Inferior parietal cortex (tissue), 1 donor: ENCODE measurements around the gene LRRC74A.

Experiments
- DNase-seq: peaks from one replicate; pipeline ENCODE4 v3.0.0-alpha.2; 2016; ENCODE audit errors: extremely low spot score

The LRRC74A gene

GRCh38 chr14:76846331-76847047 lies 20.3 kb downstream of the LRRC74A start:
- no peak for DNase-seq

GRCh38 chr14:76848879-76849278 lies 22.7 kb downstream of the LRRC74A start:
- DNase-seq: no peak

GRCh38 chr14:76855066-76855465 lies 28.9 kb downstream of the LRRC74A start:
- DNase-seq: no peak

DNA sequence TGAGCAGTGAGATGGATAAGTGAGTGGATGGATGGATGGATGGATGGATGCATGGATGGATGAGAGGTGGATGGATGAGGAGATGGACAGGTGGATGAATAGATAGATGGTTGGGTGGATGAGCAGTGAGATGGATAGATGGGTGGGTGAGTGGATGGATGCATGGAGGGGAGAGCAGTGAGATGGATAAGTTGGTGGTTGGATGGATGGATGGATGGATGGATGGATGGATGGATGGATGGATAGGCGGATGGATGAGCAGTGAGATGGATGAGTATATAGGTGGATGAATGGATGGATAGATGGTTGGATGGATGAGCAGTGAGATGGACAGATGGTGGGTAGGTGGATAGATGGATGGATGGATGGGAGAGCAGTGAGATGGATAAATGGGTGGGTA lies 30.6 kb downstream of the LRRC74A start:
- no peak for DNase-seq

DNA sequence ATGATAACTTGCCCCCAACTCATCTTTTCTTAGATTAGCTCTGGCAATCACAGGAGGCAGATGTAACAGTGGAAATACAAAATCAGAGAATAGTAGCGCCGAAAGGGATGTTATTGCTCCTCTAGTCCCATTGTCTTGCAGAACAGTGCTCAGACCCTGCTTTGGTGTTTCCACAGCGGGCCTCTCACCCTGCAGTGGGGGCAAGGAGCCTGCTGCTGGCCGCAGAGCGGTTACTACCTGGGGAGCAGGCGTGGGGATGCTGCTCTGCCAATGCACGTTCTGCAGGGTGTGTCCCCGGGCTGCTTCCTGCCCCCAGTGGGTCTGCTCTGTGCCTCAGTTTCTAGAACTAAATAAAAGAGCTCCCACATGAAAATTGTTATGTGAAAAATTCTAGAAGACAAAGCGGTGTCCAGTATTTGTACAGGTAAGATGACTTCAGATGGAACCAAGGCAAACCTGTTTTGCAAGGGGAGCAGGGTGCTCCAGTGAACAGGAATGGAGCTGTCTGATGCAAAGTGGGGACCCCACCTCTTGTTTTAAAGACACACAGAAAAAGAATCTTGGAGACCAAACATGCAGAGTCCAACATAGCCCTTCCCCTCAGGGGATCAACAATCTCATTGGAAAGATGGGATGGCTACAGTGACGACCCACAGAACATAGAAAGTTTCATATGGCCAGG lies 35.5 kb downstream of the LRRC74A start:
- no peak for DNase-seq

DNA sequence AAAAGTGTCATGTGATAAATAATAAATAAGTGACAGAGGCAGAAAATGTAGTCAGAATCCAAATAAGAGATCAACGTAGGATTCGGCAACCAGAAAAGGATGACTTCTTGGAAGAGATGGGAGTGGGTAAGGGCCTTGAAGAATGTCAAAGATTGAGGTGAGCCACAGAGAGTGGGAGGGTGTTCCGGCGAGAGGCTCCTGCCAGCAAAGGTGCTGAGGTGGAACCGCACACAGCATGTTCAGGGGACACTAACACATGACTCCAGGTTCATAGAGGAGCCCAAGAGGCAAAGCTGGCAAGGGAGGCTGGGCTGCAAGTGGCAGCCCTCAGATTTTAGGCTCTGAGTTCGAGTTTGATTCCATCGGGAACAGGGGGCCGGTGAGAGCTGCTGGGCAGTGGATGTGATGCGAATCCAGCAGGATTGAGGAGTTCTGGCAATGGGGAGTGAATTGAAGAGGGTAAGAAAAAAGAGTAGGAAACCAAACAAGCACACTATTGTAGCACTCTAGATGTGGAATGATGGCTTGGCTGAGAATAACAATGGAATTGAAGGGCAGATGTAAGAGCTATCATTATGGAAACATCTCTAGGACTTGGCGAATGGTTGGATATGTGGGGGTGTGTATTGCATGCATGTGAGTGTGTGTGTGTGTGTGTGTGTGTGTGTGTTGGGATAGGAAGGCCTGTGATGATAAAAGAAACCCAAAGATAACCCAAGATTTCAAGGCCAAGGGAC lies 36.5 kb downstream of the LRRC74A start:
- no peak for DNase-seq

- no peak for DNase-seq
Measured at GRCh38 chr14:76863724-76864407, 37.7 kb downstream of the LRRC74A start.

GRCh38 chr14:76866456-76866855 lies 40.2 kb downstream of the LRRC74A start:
- DNase-seq: no peak

GRCh38 chr14:76867516-76868453 lies 41.6 kb downstream of the LRRC74A start:
- no peak for DNase-seq

DNA sequence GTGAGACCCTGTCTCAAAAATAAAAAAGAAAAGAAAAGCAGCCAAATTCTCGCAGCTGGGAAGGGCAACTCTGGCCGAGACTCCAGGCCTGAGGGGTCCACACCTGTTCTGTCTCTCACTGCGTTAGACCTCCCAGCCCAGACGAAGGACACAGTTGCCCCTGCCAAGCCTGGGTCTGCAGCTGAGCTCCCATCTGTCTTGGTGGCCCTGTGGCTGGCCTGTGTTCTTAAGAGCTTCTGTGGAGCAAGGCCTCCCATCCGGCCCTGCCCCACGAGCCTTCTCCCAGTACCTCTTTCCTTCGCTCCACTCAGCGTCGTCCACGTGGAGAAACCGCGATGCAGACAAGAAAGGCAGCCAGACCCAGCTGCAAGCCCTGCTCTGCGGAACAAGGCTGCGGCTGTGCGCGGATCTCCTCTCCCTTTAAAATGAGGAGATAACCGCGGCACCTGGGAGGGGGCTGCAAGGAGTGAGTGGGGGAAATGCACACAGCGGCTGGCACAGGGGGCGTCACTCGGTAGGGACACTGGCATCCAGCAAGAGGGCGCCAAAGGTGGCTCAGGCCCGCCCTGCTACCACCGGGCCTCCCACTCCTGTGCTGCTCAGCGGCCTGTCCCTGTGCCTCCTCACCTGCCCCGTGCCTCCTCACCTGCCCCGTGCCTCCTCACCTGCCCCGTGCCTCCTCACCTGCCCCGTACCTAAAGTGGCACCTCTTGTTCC lies 42.4 kb downstream of the LRRC74A start:
- DNase-seq: no peak

- DNase-seq: no peak
Measured at GRCh38 chr14:76870166-76870565, 44.0 kb downstream of the LRRC74A start.

DNA sequence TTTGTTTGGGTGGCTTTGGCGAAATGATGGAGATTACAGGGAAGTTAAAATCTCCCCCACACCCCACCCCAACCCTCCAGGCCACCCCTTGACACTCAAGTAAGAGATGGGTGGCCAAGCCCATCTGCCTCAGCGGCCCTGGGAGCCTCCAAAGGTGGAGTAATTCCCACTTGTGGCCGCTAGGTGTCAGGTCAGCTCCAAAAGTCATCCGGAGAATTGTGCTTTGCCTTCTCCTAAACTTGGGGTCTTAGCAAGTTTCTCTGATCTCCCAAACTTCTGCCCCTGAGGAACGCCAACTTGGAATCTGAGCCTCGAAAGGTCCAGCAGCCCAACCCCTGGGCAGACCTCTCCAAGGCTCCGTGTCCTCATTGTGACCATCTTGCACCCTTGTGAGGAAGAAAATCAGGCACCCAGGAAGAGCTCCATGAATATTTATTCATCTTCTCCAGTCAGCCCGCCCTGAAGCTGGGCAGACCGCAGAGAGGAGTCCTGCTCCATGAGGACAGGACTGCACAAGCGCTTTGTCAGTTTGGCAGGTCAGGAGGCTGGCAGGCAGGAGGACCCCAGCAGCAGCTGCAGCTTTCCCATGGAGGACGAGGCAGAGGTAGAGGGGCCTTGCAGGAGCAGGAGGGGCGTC lies 46.7 kb downstream of the LRRC74A start:
- DNase-seq: peak; percentile 78

DNA sequence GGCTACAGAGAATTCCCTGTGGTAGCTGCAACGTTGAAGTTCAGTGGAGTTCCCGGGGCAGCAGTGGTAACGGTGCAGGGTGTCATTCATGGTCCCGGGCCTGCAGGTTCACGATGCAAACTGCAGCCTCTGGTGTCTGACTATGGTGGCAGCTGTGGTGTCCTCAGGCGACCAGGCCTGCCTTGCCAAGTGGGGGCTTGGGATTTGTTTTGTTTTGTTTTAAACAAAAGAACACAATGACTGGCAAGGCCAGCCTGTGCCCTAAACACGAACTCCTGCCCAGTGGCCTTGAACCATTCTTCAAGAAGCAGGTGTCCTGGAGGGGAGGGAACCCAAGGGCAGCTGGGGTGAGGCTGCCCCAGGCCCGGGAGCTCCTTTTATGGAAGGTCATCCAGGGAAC lies 48.5 kb downstream of the LRRC74A start:
- DNase-seq: no peak

- DNase-seq: peak; percentile 75
Measured at GRCh38 chr14:76876076-76876475, 49.9 kb downstream of the LRRC74A start.

DNA sequence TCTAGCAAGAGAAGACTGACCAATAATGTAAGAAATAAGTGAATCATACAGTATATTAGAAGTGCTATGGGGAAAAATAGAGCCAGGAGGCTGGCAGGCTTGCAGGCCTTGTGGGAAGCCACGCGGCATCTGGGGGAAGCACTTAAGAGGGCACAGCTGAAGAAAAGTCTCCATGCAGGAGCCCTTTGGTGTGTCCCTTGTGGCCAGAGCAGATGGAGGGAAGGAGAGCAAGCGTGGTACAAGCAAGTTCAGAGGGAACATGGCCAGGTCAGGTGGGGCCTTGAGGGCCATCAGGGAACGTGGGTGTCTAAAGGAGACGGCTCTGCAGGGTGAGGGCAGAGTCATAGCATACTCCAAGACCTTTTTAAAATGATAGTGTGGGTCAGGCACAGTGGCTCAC lies 51.7 kb downstream of the LRRC74A start:
- no peak for DNase-seq

GRCh38 chr14:76880449-76880848 lies 54.2 kb downstream of the LRRC74A start:
- no peak for DNase-seq

DNA sequence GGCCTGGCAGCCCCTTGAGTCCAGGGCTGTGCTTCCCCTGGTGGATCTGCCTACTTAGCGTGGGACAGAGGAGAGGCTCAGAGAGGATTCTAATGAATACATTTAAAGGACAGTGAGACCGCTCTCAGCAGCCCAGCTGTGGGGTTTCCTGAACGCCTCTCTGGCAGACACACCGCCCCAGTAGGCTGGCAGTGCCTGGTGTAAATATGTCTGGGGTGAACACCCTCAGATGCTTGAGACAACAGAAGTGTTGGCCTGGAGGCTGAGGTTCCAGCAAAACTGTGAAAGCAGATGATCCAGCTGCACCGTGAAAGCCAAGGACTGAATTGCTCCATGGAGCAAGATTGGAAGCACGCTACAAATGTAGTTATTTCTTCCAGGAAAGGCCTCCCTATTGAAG lies 55.1 kb downstream of the LRRC74A start:
- no peak for DNase-seq

GRCh38 chr14:76882651-76883050 lies 56.4 kb downstream of the LRRC74A start:
- no peak for DNase-seq

DNA sequence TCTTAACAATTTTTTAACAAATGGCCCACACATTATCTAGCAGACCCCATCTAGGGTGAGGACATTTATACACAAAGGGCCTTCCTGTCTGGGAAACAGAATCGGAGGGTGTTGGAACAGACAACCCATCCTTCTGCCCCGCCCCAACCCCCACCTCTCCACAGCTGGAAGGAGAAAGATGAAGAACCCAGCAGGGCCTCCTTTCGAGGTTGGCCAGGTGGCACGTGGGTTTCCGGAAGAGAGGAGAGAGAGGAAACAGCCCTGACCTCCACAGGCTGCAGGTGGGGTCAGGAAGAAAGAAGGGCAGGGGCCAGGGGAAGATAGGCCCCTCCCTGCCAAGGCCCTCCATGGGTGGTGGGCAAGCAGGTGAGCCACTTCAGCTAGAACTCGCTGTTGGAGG lies 57.2 kb downstream of the LRRC74A start:
- DNase-seq: no peak

DNA sequence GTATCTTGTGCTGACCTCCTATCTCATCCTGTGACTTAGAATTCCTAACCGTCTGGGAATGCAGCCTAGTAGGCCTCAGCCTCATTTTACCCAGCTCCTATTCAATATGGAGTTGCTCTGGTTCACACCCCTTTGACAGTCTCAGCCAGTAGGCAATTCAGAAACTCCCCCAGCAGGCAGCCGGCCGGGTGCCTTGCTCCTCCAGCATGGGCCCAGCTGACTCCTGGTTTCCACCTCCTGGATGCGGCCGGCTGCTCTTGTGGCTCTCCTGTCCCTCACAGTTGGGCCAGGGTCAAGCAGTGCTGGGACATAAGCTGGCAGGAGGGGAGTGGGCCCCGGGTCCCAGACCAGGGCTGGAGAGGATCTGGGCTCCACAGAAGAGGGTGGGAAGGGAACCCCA lies 58.2 kb downstream of the LRRC74A start:
- no peak for DNase-seq
